ENCODE measurements around the gene CEBPB. TPM values are rescaled to one million over a fixed set of nuclear protein-coding genes. Genes with fewer than 3 reads are reported as not detected.
"Not testable (repeated sequence)": the region's sequence is repeated elsewhere in the genome, so short reads cannot be mapped to it uniquely, and the experiment has no call there.

Gene CEBPB
- polyA plus RNA-seq, 12 donors, result 3.9 to 11.5 (median 5.5) TPM; not detected in 1

GRCh38 chr20:50163570-50164317, 26.9 kb upstream of the CEBPB start:
- DNase-seq, result no peak

GRCh38 chr20:50165684-50166554, 24.7 kb upstream of the CEBPB start:
- DNase-seq, result peak; percentile 97

GRCh38 chr20:50169329-50169823, 21.3 kb upstream of the CEBPB start:
- peak; percentile 73 for DNase-seq

- no peak for DNase-seq
These were observed 19.9 kb upstream of the CEBPB start for GRCh38 chr20:50170549-50171220.

GRCh38 chr20:50172347-50173013, 18.1 kb upstream of the CEBPB start:
- peak; percentile 62 for DNase-seq

GRCh38 chr20:50174456-50174855, 16.2 kb upstream of the CEBPB start:
- no peak for DNase-seq

- no peak for DNase-seq
These were observed 14.4 kb upstream of the CEBPB start for GRCh38 chr20:50175938-50176933.

- DNase-seq, result not testable (repeated sequence)
These were observed 12.0 kb upstream of the CEBPB start for GRCh38 chr20:50178672-50179071.

- no peak for DNase-seq
These were observed 9.3 kb upstream of the CEBPB start for GRCh38 chr20:50181344-50181743.

- no peak for DNase-seq
These were observed 8.3 kb upstream of the CEBPB start for GRCh38 chr20:50182346-50182745.

- no peak for DNase-seq
These were observed 5.2 kb upstream of the CEBPB start for GRCh38 chr20:50185426-50185825.

GRCh38 chr20:50186151-50186885, 4.3 kb upstream of the CEBPB start:
- DNase-seq, result peak; percentile 89

- DNase-seq, result no peak
These were observed 3.6 kb upstream of the CEBPB start for GRCh38 chr20:50186987-50187402.

GRCh38 chr20:50187403-50188051, 3.1 kb upstream of the CEBPB start:
- DNase-seq, result no peak

- DNase-seq, result no peak
These were observed 2.3 kb upstream of the CEBPB start for GRCh38 chr20:50188287-50188688.

GRCh38 chr20:50188879-50189680, 1.6 kb upstream of the CEBPB start:
- DNase-seq, result no peak

GRCh38 chr20:50189681-50190250, 864 bp upstream of the CEBPB start:
- no peak for DNase-seq

- DNase-seq, result no peak
These were observed 474 bp downstream of the CEBPB start for GRCh38 chr20:50191065-50191543.

Measured in muscle of arm (tissue), 12 donors.